Lower leg skin (tissue), 4 donors: Measurements from ENCODE around the gene SLC29A1. TPM values are rescaled to one million over a fixed set of nuclear protein-coding genes. Genes with fewer than 3 reads are reported as not detected.

Experiments
- DNase-seq, 2 donors: peaks; one replicate each; pipeline ENCODE4 v3.0.0-alpha.2; 2019; ENCODE audit warnings: low spot score in 2 of 2
- H3K4me3 ChIP-seq: fragments of 200-600 bp; sonication (generic); 2 replicates; pipeline ENCODE4 v1.5.1; 2017; ENCODE audit warnings: mild to moderate bottlenecking, low read depth; ENCODE audit not compliant: poor library complexity, severe bottlenecking
- POLR2A ChIP-seq, 2 donors: fragments of 450-650 bp; IDR thresholded peaks; one replicate each; pipeline ENCODE4 v1.6.1; 2016 to 2017; ENCODE audit warnings: antibody characterized with exemption in 2 of 2, mild to moderate bottlenecking in 1 of 2, moderate library complexity in 1 of 2
- WGBS, 2 donors: methylation state at CpG; one replicate each; pipeline ENCODE4 v1.1.5; 2018; 5-methylcytosine and 5-hydroxymethylcytosine counted together
- intact Hi-C: fragments of 100-400 bp; cut with DNase I; formaldehyde crosslinking; loops from one replicate; pipeline ENCODE4 v1.15.0; 2023; ENCODE audit warnings: low total_unique reads
- total RNA-seq, 4 donors: library from RNA; depleted of rRNA; stranded (reverse); fragments of >200 nt; gene quantifications; one replicate each; pipeline ENCODE4 v1.1.0, GENCODE V29; 2016
- TF ChIP-seq, protein P1 (sequence below), 3 donors: fragments of 450-650 bp; IDR thresholded peaks; one replicate each; pipeline ENCODE4 v1.5.1; 2016; ENCODE audit warnings: antibody characterized with exemption in 3 of 3, mild to moderate bottlenecking in 3 of 3, moderate library complexity in 2 of 3

Gene SLC29A1
- total RNA-seq, 4 donors from 2014 or later, result 54.6 to 86.4 (median 82.5) TPM

DNA sequence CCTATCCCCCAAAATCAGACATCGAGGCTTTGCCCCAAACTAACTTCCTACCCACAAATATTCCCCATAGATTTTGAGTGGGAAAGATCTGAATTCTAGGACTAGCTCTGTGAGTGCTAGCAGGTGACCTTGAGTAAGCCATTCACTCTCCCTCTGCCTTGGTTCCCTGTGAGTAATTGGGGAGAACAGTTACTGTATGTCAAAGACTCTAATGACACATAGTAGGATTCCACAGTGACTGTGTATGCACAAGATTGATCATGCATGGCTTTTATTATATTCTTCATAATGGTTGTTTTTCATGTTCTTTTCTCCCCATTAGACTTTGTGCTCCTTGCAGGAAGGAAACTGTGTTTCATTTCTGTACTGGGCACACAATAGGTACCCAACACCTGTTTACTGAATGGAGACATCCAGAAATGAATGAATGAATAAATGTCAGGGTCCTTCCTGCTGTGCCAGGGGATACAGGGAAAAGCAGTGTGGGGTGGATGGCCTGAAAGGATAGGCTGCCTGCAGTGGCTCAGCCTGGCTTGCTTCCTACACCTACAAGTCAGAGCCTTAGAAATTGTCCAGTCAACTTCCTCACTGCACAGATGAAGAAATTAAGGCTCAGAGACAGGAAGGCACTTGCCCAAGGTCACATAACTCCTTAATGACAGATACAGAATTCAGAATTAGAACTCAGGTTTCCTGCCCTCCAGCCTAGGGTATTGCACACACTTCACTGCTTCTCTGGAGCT, 46.0 kb downstream of the SLC29A1 start:
- no peak overlapping the region for H3K4me3 ChIP-seq
- intact Hi-C loops, result no loop called here
- WGBS, 2 donors, result 65 to 67% methylated on average over 1 of the region's 1 CpG
- TF ChIP-seq, protein P1, sequence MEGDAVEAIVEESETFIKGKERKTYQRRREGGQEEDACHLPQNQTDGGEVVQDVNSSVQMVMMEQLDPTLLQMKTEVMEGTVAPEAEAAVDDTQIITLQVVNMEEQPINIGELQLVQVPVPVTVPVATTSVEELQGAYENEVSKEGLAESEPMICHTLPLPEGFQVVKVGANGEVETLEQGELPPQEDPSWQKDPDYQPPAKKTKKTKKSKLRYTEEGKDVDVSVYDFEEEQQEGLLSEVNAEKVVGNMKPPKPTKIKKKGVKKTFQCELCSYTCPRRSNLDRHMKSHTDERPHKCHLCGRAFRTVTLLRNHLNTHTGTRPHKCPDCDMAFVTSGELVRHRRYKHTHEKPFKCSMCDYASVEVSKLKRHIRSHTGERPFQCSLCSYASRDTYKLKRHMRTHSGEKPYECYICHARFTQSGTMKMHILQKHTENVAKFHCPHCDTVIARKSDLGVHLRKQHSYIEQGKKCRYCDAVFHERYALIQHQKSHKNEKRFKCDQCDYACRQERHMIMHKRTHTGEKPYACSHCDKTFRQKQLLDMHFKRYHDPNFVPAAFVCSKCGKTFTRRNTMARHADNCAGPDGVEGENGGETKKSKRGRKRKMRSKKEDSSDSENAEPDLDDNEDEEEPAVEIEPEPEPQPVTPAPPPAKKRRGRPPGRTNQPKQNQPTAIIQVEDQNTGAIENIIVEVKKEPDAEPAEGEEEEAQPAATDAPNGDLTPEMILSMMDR (IDR thresholded peaks at IDR 0.05), result no peak
- no peak for TF ChIP-seq POLR2A (IDR thresholded peaks at IDR 0.05)
- DNase-seq, result no peak

DNA sequence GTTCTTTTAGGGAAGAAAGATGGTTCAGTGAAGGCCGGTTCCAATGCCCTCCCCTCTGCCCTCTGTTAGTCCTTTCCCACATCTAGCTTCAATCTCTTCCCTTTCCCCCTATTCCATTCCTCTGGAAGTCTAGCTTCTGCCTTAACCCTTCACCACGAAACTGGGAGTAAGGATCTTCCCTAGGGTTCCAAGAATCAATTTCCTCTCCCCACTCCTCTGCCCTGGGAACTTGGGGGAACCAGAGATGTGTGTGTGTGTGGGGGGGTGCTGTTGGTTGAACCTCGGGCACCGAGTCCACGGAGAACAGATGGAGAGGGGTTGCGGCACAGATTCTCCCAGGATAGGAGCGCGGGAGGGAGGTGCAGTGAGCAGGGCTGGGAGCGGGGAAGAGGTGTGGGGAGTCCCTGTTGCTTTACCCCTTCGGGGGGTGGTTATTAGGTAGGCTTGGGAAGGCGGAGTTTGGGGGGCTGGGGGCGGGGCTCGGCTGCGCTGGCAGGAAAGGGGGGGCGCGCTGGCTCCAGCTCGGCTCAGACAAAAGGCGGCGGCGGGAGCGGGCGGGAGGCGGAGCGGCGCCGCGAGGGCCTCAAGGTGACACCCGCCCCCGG, 46.6 kb downstream of the SLC29A1 start, which contains the start of gene TMEM151B:
TMEM151B (plus strand) TSS at position 530 of the 605 bp plus-strand sequence. CDS start 293 bp downstream, outside the sequence.
- 33 to 39% methylated on average over 11 to 12 of the region's 29 CpGs for WGBS, 2 donors
- intact Hi-C loops, result loop anchor here (5.0 kb wide), 1 partner anchor 67 kb away; no protein-coding TSS in a partner anchor
- DNase-seq, result no peak
- TF ChIP-seq POLR2A (IDR thresholded peaks at IDR 0.05), result no peak
- TF ChIP-seq, protein P1 (IDR thresholded peaks at IDR 0.05), result no peak
- no peak within 1 kb of the TSS for H3K4me3 ChIP-seq

DNA sequence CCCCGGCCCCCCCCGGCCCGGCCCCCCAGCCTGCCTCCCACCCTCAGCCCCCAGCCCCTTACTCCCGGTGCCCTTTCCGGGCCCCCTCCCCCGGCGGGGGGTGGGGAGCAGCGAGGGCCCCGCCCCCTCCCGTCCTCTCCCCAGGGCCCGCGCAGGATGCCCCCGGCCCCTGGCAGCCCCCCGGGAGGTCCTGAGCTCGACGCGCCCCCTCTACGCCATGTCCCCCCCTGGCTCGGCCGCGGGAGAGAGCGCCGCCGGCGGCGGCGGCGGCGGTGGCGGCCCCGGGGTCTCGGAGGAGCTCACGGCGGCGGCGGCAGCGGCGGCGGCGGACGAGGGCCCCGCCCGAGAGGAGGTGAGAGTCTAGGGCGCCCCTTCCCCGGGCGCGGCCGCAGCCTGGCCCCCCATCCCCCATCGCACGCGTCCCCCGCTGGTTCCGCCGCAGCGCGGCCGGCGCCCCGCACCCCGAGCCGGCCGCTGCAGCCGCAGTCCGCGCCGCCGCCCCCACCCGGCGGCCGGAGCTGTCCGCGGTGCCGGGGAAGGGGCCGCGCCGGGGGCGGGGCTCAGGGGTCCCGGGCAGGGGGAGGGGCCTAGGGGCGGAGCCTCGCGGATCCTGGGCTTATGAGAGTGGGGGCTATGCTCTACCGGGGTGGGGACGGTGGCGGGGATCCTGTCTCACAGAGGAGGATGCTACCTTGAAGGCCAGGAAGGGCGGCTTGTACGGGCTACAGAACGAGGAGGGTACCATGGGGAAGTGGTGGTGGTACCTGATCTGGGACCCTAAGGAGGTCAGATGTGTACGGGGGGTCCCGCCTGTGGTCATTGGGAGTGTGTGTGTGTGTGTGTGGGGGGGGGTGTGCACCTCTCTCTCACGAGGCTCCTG, 47.4 kb downstream of the SLC29A1 start:
- 8 to 13% methylated on average over 11 to 12 of the region's 90 CpGs for WGBS, 2 donors
- H3K4me3 ChIP-seq, result no peak overlapping the region
- intact Hi-C loops, result loop anchor here (5.0 kb wide), 1 partner anchor 67 kb away; no protein-coding TSS in a partner anchor
- no peak for DNase-seq
- TF ChIP-seq, protein P1 (IDR thresholded peaks at IDR 0.05), result no peak
- no peak for TF ChIP-seq POLR2A (IDR thresholded peaks at IDR 0.05)

DNA sequence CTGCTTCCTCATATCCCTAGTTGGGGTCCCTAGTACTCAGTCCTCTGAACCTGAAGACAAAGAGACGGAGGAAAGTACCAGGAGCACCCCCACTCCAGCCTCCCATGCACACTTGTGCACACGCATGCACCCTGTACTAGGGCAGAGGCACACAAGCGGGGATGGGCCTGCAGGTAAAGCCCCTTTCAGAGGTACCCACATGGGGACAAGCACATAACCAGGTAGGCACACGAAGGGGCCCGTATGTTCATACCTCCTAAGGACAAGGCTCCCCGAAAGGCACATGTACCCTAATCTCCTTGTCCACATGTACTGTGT, 48.0 kb downstream of the SLC29A1 start:
- intact Hi-C loops, result loop anchor here (5.0 kb wide), 1 partner anchor 66 kb away; no protein-coding TSS in a partner anchor
- 85 to 92% methylated on average over 6 of the region's 6 CpGs for WGBS, 2 donors
- no peak overlapping the region for H3K4me3 ChIP-seq
- no peak for DNase-seq
- TF ChIP-seq, protein P1 (IDR thresholded peaks at IDR 0.05), result no peak
- TF ChIP-seq POLR2A (IDR thresholded peaks at IDR 0.05), result no peak

DNA sequence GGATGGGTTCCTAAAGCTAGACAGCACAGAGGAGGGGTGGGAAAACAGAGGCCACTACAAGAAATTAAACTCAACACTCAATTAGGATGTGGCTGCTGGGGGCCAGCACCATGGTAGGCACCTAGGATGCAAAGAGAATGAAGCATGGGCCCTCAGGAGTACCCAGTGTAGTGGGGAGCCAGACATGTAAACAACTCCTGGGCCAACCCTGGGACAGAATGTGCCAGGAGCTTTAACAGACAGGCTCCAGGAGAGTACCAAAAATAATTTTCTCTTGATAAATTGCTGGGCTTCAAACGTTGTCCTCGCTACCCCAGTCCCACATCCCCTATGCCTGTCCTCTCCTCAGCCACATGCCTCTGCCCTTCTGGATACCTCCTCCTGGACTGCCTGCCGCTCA, 48.5 kb downstream of the SLC29A1 start:
- TF ChIP-seq, protein P1 (IDR thresholded peaks at IDR 0.05), result no peak
- no peak for TF ChIP-seq POLR2A (IDR thresholded peaks at IDR 0.05)
- WGBS, 2 donors, result 70 to 78% methylated on average over 3 of the region's 3 CpGs
- no peak for DNase-seq
- H3K4me3 ChIP-seq, result no peak overlapping the region
- intact Hi-C loops, result loop anchor here (5.0 kb wide), 1 partner anchor 65 kb away; no protein-coding TSS in a partner anchor
